Loucy (cell line): ENCODE data around the gene SMIM15.

ENCODE experiments used
- EZH2phosphoT487 ChIP-seq: fragments of 200-600 bp; IDR thresholded peaks from 2 replicates; pipeline ENCODE4 v1.6.1; 2018; ENCODE audit warnings: antibody characterized with exemption, mild to moderate bottlenecking, moderate library complexity, borderline replicate concordance
- TF ChIP-seq, protein P1 (sequence below): fragments of 200-600 bp; sonication (generic); conservative IDR thresholded peaks from 2 replicates; pipeline ENCODE4 v1.5.1; 2014; ENCODE audit warnings: mild to moderate bottlenecking, antibody characterized with exemption, low read length

DNA sequence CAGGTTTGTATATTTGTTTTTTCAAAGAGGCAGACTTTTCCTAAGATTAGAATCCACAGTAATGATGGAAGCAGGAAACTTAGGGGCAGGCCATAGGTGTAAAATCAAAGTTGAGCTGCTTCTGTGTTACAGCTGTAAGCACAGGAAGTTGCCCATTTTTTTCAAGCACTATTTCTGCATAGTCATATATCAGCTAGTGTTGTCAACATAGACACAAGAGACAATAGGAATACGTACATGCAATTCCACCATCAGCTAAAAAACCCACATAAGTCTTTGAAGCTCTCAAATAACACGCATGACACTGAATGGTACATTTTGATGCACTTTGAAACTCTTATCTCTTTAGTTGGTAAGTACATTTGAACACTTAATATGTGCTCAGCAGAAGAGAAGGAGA lies 20.2 kb upstream of the SMIM15 start:
- TF ChIP-seq, protein P1, sequence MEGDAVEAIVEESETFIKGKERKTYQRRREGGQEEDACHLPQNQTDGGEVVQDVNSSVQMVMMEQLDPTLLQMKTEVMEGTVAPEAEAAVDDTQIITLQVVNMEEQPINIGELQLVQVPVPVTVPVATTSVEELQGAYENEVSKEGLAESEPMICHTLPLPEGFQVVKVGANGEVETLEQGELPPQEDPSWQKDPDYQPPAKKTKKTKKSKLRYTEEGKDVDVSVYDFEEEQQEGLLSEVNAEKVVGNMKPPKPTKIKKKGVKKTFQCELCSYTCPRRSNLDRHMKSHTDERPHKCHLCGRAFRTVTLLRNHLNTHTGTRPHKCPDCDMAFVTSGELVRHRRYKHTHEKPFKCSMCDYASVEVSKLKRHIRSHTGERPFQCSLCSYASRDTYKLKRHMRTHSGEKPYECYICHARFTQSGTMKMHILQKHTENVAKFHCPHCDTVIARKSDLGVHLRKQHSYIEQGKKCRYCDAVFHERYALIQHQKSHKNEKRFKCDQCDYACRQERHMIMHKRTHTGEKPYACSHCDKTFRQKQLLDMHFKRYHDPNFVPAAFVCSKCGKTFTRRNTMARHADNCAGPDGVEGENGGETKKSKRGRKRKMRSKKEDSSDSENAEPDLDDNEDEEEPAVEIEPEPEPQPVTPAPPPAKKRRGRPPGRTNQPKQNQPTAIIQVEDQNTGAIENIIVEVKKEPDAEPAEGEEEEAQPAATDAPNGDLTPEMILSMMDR: no peak
- TF ChIP-seq EZH2phosphoT487: no peak
